Measurements from ENCODE around the gene MICU2. TPM values are rescaled to one million over a fixed set of nuclear protein-coding genes. Genes with fewer than 3 reads are reported as not detected.

Gene MICU2
- total and polyA plus RNA-seq, 10 of the 15 experiments (the other 5 are each of a cell fraction or from before 2014, with no cell fraction given) = 17.7 to 56.6 (median 43.8) TPM

GRCh38 chr13:21613791-21614190 lies 9.8 kb upstream of the MICU2 start:
- Histone ChIP-seq H3K36me3 (ENCODE audit: control insufficient read depth in 2 of 2, insufficient read depth in 2 of 2, low read length in 1 of 2) (no peaks in the 10 kb centered on the region), H3K4me1 (ENCODE audit: control insufficient read depth, insufficient read depth, low read length) (0 out of 2 replicates have a peak, but pooled peaks cover 4% of the 10 kb centered on the region), H3K79me2 (ENCODE audit: control insufficient read depth, insufficient read depth, low read length) (no peaks in the 10 kb centered on the region), H3K27ac (ENCODE audit: control insufficient read depth, insufficient read depth) (no peak overlapping the region), H4K20me1 (ENCODE audit: control insufficient read depth, insufficient read depth) (no peaks in the 10 kb centered on the region), H2AFZ (ENCODE audit: control insufficient read depth, low read depth, low read length) (no peak overlapping the region), H3K9me3 (replicated peaks; ENCODE audit: control insufficient read depth, insufficient read depth, low read length) (no peaks in the 10 kb centered on the region), H3K4me2 (ENCODE audit: control insufficient read depth, insufficient read depth) (no peak overlapping the region), H3K4me3 (no peak overlapping the region), H3K27me3 (replicated peaks in 1 of 2; ENCODE audit: control insufficient read depth in 2 of 2, insufficient read depth in 2 of 2, low read length in 1 of 2) (no peaks in the 10 kb centered on the region), H3K9ac (ENCODE audit: control insufficient read depth, insufficient read depth, low read length) (no peak overlapping the region)
- BruUV-seq (replicated peaks) = no TSS peak
- WGBS (ENCODE audit: insufficient coverage, insufficient replicate concordance, low lambda C conversion rate, missing lambda C conversion rate) = 73% methylated on average over 4 of the region's 4 CpGs
- intact Hi-C loops (cut with micrococcal nuclease; ENCODE audit: unreplicated experiment) (no loop called here), in situ Hi-C loops (cut with MboI) (no loop called here)
- FAIRE-seq = no peak
- ChIA-PET RAD21 (ENCODE audit: unreplicated experiment) (interaction anchor here (0.9 kb wide), 1 partner anchor 10 kb away, joined by 3 read pairs; the partner anchor contains the start of gene MICU2), POLR2A (interaction anchor here (1.1 kb wide), 1 partner anchor 9 kb away, joined by 4 read pairs; no protein-coding TSS in a partner anchor), SMC1A (ENCODE audit: uncharacterized antibody, unreplicated experiment) (interaction anchor here (0.6 to 1.2 kb wide), 3 partner anchors 10 to 25 kb away, joined by 3 read pairs; partner anchors contain the start of gene MICU2), CTCF (interaction anchor here (1.1 to 4.7 kb wide), 4 partner anchors 9 to 1182 kb away, joined by 3 to 23 read pairs (median 4); partner anchors contain the start of gene MICU2)
- no peak for DNase-seq (ENCODE audit: low read depth, low spot score)
- ATAC-seq = peak; percentile 19; the same call in 2 of the 3 replicates
- no peak for TF ChIP-seq MYB (IDR thresholded peaks at IDR 0.05; ENCODE audit: borderline replicate concordance, low read depth, low read length)
- no peak for TF ChIP-seq MYC (IDR thresholded peaks at IDR 0.05; ENCODE audit: insufficient read depth, insufficient read length, insufficient replicate concordance, low read length, severe bottlenecking)
- TF ChIP-seq GATAD2B (conservative IDR thresholded peaks at IDR 0.05; ENCODE audit: low read depth) = no peak
- TF ChIP-seq PKNOX1 (IDR thresholded peaks at IDR 0.05) = no peak
- TF ChIP-seq, protein P1, sequence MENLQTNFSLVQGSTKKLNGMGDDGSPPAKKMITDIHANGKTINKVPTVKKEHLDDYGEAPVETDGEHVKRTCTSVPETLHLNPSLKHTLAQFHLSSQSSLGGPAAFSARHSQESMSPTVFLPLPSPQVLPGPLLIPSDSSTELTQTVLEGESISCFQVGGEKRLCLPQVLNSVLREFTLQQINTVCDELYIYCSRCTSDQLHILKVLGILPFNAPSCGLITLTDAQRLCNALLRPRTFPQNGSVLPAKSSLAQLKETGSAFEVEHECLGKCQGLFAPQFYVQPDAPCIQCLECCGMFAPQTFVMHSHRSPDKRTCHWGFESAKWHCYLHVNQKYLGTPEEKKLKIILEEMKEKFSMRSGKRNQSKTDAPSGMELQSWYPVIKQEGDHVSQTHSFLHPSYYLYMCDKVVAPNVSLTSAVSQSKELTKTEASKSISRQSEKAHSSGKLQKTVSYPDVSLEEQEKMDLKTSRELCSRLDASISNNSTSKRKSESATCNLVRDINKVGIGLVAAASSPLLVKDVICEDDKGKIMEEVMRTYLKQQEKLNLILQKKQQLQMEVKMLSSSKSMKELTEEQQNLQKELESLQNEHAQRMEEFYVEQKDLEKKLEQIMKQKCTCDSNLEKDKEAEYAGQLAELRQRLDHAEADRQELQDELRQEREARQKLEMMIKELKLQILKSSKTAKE (IDR thresholded peaks at IDR 0.05; ENCODE audit: low read depth, poor library complexity, severe bottlenecking) = no peak
- no peak for TF ChIP-seq NRF1 (conservative IDR thresholded peaks at IDR 0.05; ENCODE audit: low read depth, low read length)
- no peak for TF ChIP-seq TAF1 (IDR thresholded peaks at IDR 0.05; ENCODE audit: borderline replicate concordance, low read depth, low read length)
- TF ChIP-seq FOXK2 (IDR thresholded peaks at IDR 0.05) = no peak
- no peak for TF ChIP-seq WRNIP1 (IDR thresholded peaks at IDR 0.05; ENCODE audit: borderline replicate concordance, low read depth, low read length)
- TF ChIP-seq MTA2 (IDR thresholded peaks at IDR 0.05; ENCODE audit: low read depth) = no peak
- no peak for TF ChIP-seq ETV6 (conservative IDR thresholded peaks at IDR 0.05 in 1 of 2, IDR thresholded peaks at IDR 0.05 in 1 of 2; ENCODE audit: borderline replicate concordance in 1 of 2, low read depth in 1 of 2)
- TF ChIP-seq SRF (IDR thresholded peaks at IDR 0.05; ENCODE audit: low read depth in 2 of 2, low read length in 2 of 2) = no peak

Measured in GM12878 (cell line).